Measurements from ENCODE around the gene LIN28B. TPM values are rescaled to one million over a fixed set of nuclear protein-coding genes. Genes with fewer than 3 reads are reported as not detected.

Gene LIN28B
- total and polyA plus RNA-seq, 5 donors: not detected

GRCh38 chr6:105099371-105099770 is 142.5 kb downstream of the LIN28B start:
- Histone ChIP-seq H3K4me3 (ENCODE audit: low read length) (no peak overlapping the region), H3K27ac (ENCODE audit: low read length) (no peak overlapping the region), H3K4me1 (ENCODE audit: control insufficient read depth, insufficient read depth, low read length) (no peaks in the 10 kb centered on the region), H3K9me3 (ENCODE audit: control insufficient read depth, low read length) (no peaks in the 10 kb centered on the region), H3K27me3 (ENCODE audit: control insufficient read depth, insufficient read depth) (no peaks in the 10 kb centered on the region)
- 88% methylated on average over 7 of the region's 7 CpGs for WGBS
- ATAC-seq (no peak), DNase-seq (no peak)
- intact Hi-C loops (cut with DNase I): no loop called here

- WGBS: 74% methylated on average over 5 of the region's 5 CpGs
- DNase-seq: no peak
- intact Hi-C loops (cut with DNase I): no loop called here
- Histone ChIP-seq H3K27ac (ENCODE audit: low read length) (no peak overlapping the region), H3K9me3 (ENCODE audit: control insufficient read depth, low read length) (no peaks in the 10 kb centered on the region), H3K27me3 (ENCODE audit: control insufficient read depth, insufficient read depth) (no peaks in the 10 kb centered on the region), H3K4me1 (ENCODE audit: control insufficient read depth, insufficient read depth, low read length) (no peaks in the 10 kb centered on the region), H3K4me3 (ENCODE audit: low read length) (no peak overlapping the region)
- ATAC-seq: no peak
Observed at GRCh38 chr6:105102186-105102585, 145.3 kb downstream of the LIN28B start.

- no peaks in the 10 kb centered on the region for H3K27me3 ChIP-seq (ENCODE audit: control insufficient read depth, insufficient read depth)
- H3K4me1 ChIP-seq (ENCODE audit: control insufficient read depth, insufficient read depth, low read length): no peaks in the 10 kb centered on the region
- no peaks in the 10 kb centered on the region for H3K9me3 ChIP-seq (ENCODE audit: control insufficient read depth, low read length)
- ATAC-seq: no peak
- H3K4me3 ChIP-seq (ENCODE audit: low read length): no peak overlapping the region
- WGBS: 74% methylated on average over 3 of the region's 3 CpGs
- intact Hi-C loops (cut with DNase I): no loop called here
- no peak for DNase-seq
- H3K27ac ChIP-seq (ENCODE audit: low read length): no peak overlapping the region
Observed at GRCh38 chr6:105105094-105105493, 148.2 kb downstream of the LIN28B start.

- DNase-seq: no peak
- no peak overlapping the region for H3K4me3 ChIP-seq (ENCODE audit: low read length)
- no peak for ATAC-seq
- no peaks in the 10 kb centered on the region for H3K9me3 ChIP-seq (ENCODE audit: control insufficient read depth, low read length)
- H3K27me3 ChIP-seq (ENCODE audit: control insufficient read depth, insufficient read depth): no peaks in the 10 kb centered on the region
- no peaks in the 10 kb centered on the region for H3K4me1 ChIP-seq (ENCODE audit: control insufficient read depth, insufficient read depth, low read length)
- H3K27ac ChIP-seq (ENCODE audit: low read length): no peak overlapping the region
- intact Hi-C loops (cut with DNase I): no loop called here
- 93% methylated on average over 8 of the region's 8 CpGs for WGBS
Observed at GRCh38 chr6:105106260-105106659, 149.4 kb downstream of the LIN28B start.

GRCh38 chr6:105107207-105107606 is 150.3 kb downstream of the LIN28B start:
- DNase-seq (no peak), ATAC-seq (no peak)
- Histone ChIP-seq H3K4me1 (ENCODE audit: control insufficient read depth, insufficient read depth, low read length) (no peaks in the 10 kb centered on the region), H3K27ac (ENCODE audit: low read length) (no peak overlapping the region), H3K4me3 (ENCODE audit: low read length) (no peak overlapping the region), H3K27me3 (ENCODE audit: control insufficient read depth, insufficient read depth) (no peaks in the 10 kb centered on the region), H3K9me3 (ENCODE audit: control insufficient read depth, low read length) (no peaks in the 10 kb centered on the region)
- intact Hi-C loops (cut with DNase I): no loop called here
- 74% methylated on average over 1 of the region's 1 CpG for WGBS

GRCh38 chr6:105108631-105109262 is 151.8 kb downstream of the LIN28B start:
- WGBS: 83% methylated on average over 7 of the region's 7 CpGs
- intact Hi-C loops (cut with DNase I): no loop called here
- DNase-seq: no peak
- Histone ChIP-seq H3K4me1 (ENCODE audit: control insufficient read depth, insufficient read depth, low read length) (no peaks in the 10 kb centered on the region), H3K9me3 (ENCODE audit: control insufficient read depth, low read length) (no peaks in the 10 kb centered on the region), H3K27me3 (ENCODE audit: control insufficient read depth, insufficient read depth) (no peaks in the 10 kb centered on the region), H3K27ac (ENCODE audit: low read length) (no peak overlapping the region), H3K4me3 (ENCODE audit: low read length) (no peak overlapping the region)
- ATAC-seq: no peak

GRCh38 chr6:105109955-105110895 is 153.3 kb downstream of the LIN28B start:
- ATAC-seq (no peak), DNase-seq (no peak)
- intact Hi-C loops (cut with DNase I): loop anchor here in 1 of 4 donors (2.0 kb wide), 1 partner anchor 53 kb away; no protein-coding TSS in a partner anchor
- Histone ChIP-seq H3K4me1 (ENCODE audit: control insufficient read depth, insufficient read depth, low read length) (no peaks in the 10 kb centered on the region), H3K9me3 (ENCODE audit: control insufficient read depth, low read length) (no peaks in the 10 kb centered on the region), H3K27ac (ENCODE audit: low read length) (no peak overlapping the region), H3K27me3 (ENCODE audit: control insufficient read depth, insufficient read depth) (no peaks in the 10 kb centered on the region), H3K4me3 (ENCODE audit: low read length) (no peak overlapping the region)
- WGBS: 69% methylated on average over 8 of the region's 8 CpGs

- H3K9me3 ChIP-seq (ENCODE audit: control insufficient read depth, low read length): no peaks in the 10 kb centered on the region
- 88% methylated on average over 3 of the region's 3 CpGs for WGBS
- intact Hi-C loops (cut with DNase I): loop anchor here in 1 of 4 donors (2.0 kb wide), 1 partner anchor 52 kb away; no protein-coding TSS in a partner anchor
- no peaks in the 10 kb centered on the region for H3K27me3 ChIP-seq (ENCODE audit: control insufficient read depth, insufficient read depth)
- H3K4me3 ChIP-seq (ENCODE audit: low read length): no peak overlapping the region
- H3K4me1 ChIP-seq (ENCODE audit: control insufficient read depth, insufficient read depth, low read length): no peaks in the 10 kb centered on the region
- DNase-seq: no peak
- ATAC-seq: no peak
- H3K27ac ChIP-seq (ENCODE audit: low read length): no peak overlapping the region
Observed at GRCh38 chr6:105111105-105111504, 154.2 kb downstream of the LIN28B start.

GRCh38 chr6:105111871-105112270 is 155.0 kb downstream of the LIN28B start:
- 86% methylated on average over 2 of the region's 2 CpGs for WGBS
- intact Hi-C loops (cut with DNase I): loop anchor here in 1 of 4 donors (2.0 kb wide), 1 partner anchor 51 kb away; no protein-coding TSS in a partner anchor
- Histone ChIP-seq H3K4me3 (ENCODE audit: low read length) (no peak overlapping the region), H3K9me3 (ENCODE audit: control insufficient read depth, low read length) (no peaks in the 10 kb centered on the region), H3K4me1 (ENCODE audit: control insufficient read depth, insufficient read depth, low read length) (no peaks in the 10 kb centered on the region), H3K27me3 (ENCODE audit: control insufficient read depth, insufficient read depth) (no peaks in the 10 kb centered on the region), H3K27ac (ENCODE audit: low read length) (no peak overlapping the region)
- ATAC-seq (no peak), DNase-seq (no peak)

- intact Hi-C loops (cut with DNase I): no loop called here
- H3K27me3 ChIP-seq (ENCODE audit: control insufficient read depth, insufficient read depth): no peaks in the 10 kb centered on the region
- no peak overlapping the region for H3K27ac ChIP-seq (ENCODE audit: low read length)
- H3K9me3 ChIP-seq (ENCODE audit: control insufficient read depth, low read length): no peaks in the 10 kb centered on the region
- ATAC-seq: no peak
- DNase-seq: no peak
- no peaks in the 10 kb centered on the region for H3K4me1 ChIP-seq (ENCODE audit: control insufficient read depth, insufficient read depth, low read length)
- 66% methylated on average over 1 of the region's 1 CpG for WGBS
- H3K4me3 ChIP-seq (ENCODE audit: low read length): no peak overlapping the region
Observed at GRCh38 chr6:105112577-105112976, 155.7 kb downstream of the LIN28B start.

GRCh38 chr6:105113422-105113821 is 156.5 kb downstream of the LIN28B start:
- Histone ChIP-seq H3K27ac (ENCODE audit: low read length) (peak overlapping the region; percentile 8), H3K4me1 (ENCODE audit: control insufficient read depth, insufficient read depth, low read length) (no peaks in the 10 kb centered on the region), H3K9me3 (ENCODE audit: control insufficient read depth, low read length) (no peaks in the 10 kb centered on the region), H3K4me3 (ENCODE audit: low read length) (no peak overlapping the region), H3K27me3 (ENCODE audit: control insufficient read depth, insufficient read depth) (no peaks in the 10 kb centered on the region)
- DNase-seq: no peak
- WGBS: 52% methylated on average over 6 of the region's 6 CpGs
- intact Hi-C loops (cut with DNase I): no loop called here
- peak in 1 of 2 donors; percentile 55 for ATAC-seq
